Astrocyte (in vitro differentiated cells and primary cell): Measurements from ENCODE around the gene WNT9B. TPM values are rescaled to one million over a fixed set of nuclear protein-coding genes. Genes with fewer than 3 reads are reported as not detected.

Source experiments
- DNase-seq: peaks from one replicate; pipeline ENCODE4 v3.0.0-alpha.2; 2010; ENCODE audit warnings: low read depth
- FAIRE-seq: peaks from 2 replicates; lab custom pipeline; 2011; peaks lifted over from hg19 to GRCh38; lab: Jason Lieb, UNC
- H2AFZ ChIP-seq: 2 replicates; pipeline ENCODE4 v1.6.0; 2012; ENCODE audit warnings: low read depth, low read length, inconsistent platforms
- H3K27ac ChIP-seq: 2 replicates; pipeline ENCODE4 v1.5.1; 2011; ENCODE audit warnings: low read depth, low read length, inconsistent platforms
- H3K27me3 ChIP-seq: 2 replicates; pipeline ENCODE4 v1.6.0; 2011; ENCODE audit warnings: low read length, inconsistent platforms; ENCODE audit not compliant: insufficient read depth
- H3K36me3 ChIP-seq: 2 replicates; pipeline ENCODE4 v1.5.1; 2011; ENCODE audit warnings: low read length, inconsistent platforms; ENCODE audit not compliant: insufficient read depth
- H3K4me1 ChIP-seq: 2 replicates; pipeline ENCODE4 v1.5.1; 2011; ENCODE audit warnings: low read length, inconsistent platforms; ENCODE audit not compliant: insufficient read depth
- H3K4me2 ChIP-seq: 2 replicates; pipeline ENCODE4 v1.6.0; 2012; ENCODE audit warnings: low read length, inconsistent platforms
- H3K4me3 ChIP-seq: 2 replicates; pipeline ENCODE4 v1.5.1; 2011; ENCODE audit warnings: low read depth, mild to moderate bottlenecking, low read length, inconsistent platforms; ENCODE audit not compliant: insufficient read depth
- H3K79me2 ChIP-seq: 2 replicates; pipeline ENCODE4 v1.6.0; 2012; ENCODE audit warnings: mild to moderate bottlenecking, low read length, inconsistent platforms; ENCODE audit not compliant: insufficient read depth
- H3K9ac ChIP-seq: 2 replicates; pipeline ENCODE4 v1.6.0; 2012; ENCODE audit warnings: mild to moderate bottlenecking, low read length, inconsistent platforms
- H3K9me3 ChIP-seq: 2 replicates; pipeline ENCODE4 v1.5.1; 2012; ENCODE audit warnings: low read depth, mild to moderate bottlenecking, low read length, inconsistent platforms; ENCODE audit not compliant: insufficient read depth
- H4K20me1 ChIP-seq: 2 replicates; pipeline ENCODE4 v1.6.0; 2012; ENCODE audit warnings: low read length, inconsistent platforms; ENCODE audit not compliant: insufficient read depth
- H3K27ac Mint-ChIP-seq: one replicate; pipeline ENCODE4 v1.8.0; 2021; ENCODE audit warnings: mild to moderate bottlenecking, mixed read lengths; ENCODE audit not compliant: unreplicated experiment
- H3K27me3 Mint-ChIP-seq: one replicate; pipeline ENCODE4 v1.8.0; 2021; ENCODE audit warnings: low read depth, mixed read lengths; ENCODE audit not compliant: unreplicated experiment
- H3K36me3 Mint-ChIP-seq: one replicate; pipeline ENCODE4 v1.8.0; 2021; ENCODE audit warnings: low read depth, mixed read lengths; ENCODE audit not compliant: unreplicated experiment
- H3K4me1 Mint-ChIP-seq: one replicate; pipeline ENCODE4 v1.8.0; 2021; ENCODE audit warnings: low read depth, mixed read lengths; ENCODE audit not compliant: unreplicated experiment
- H3K4me3 Mint-ChIP-seq: one replicate; pipeline ENCODE4 v1.8.0; 2021; ENCODE audit warnings: mild to moderate bottlenecking, moderate library complexity, mixed read lengths; ENCODE audit not compliant: unreplicated experiment
- H3K9me3 Mint-ChIP-seq: one replicate; pipeline ENCODE4 v1.8.0; 2021; ENCODE audit warnings: mild to moderate bottlenecking, mixed read lengths; ENCODE audit not compliant: unreplicated experiment
- EZH2 ChIP-seq: IDR thresholded peaks from 2 replicates; pipeline ENCODE4 v1.6.1; 2012; ENCODE audit warnings: mild to moderate bottlenecking, low read length, inconsistent platforms; ENCODE audit not compliant: insufficient read depth
- total RNA-seq: library from RNA; stranded (reverse); gene quantifications from 2 replicates; pipeline ENCODE4 v1.2.1, GENCODE V29; 2021
- TF ChIP-seq, protein P1 (sequence below): IDR thresholded peaks from 2 replicates; pipeline ENCODE4 v1.5.1; 2011; ENCODE audit warnings: low read depth, mild to moderate bottlenecking, inconsistent platforms, low read length, moderate library complexity; ENCODE audit not compliant: insufficient read depth

Gene WNT9B
- total RNA-seq, 1 donor from 2014 or later, result 0.48 TPM

DNA sequence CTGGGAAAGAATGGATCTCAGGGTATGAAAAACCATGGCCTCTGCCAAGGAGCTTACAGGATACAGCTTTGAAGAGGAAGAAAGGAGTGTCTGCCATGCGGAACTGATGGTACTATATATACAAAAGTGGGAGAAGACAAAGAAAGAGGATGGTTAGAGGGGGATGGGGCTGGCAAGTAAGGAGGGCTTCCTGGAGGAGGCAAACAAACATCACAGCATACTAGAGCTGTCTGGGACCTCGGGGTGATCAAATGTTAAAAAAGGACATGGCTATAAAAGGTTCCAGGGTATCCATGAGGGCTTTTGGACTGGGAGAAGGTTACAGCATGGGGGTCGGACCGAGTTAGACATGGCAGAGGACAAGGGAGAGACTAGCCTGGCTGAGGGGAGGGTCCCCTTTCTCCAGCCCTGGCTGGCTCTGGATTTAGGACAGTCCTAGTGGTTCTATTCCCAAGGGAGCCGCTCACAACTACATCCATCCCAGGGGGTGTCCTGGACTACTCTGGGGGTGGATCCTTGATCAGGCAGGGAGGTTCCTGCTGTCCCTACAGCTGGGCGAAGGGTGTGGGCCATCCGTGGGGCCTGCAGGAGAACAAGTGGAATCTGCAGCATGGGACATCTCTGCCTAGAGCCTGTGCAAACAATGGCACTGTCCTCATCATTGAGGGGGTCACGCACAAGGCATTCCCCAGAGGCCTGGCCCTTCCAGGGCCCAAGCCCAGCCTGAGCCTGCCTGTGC, 12.2 kb downstream of the WNT9B start:
- Histone ChIP-seq H2AFZ (no peak overlapping the region), H3K36me3 (no peaks in the 10 kb centered on the region), H3K27ac (no peak overlapping the region), H3K4me2 (no peak overlapping the region), H3K4me1 (no peaks in the 10 kb centered on the region), H4K20me1 (no peaks in the 10 kb centered on the region), H3K27me3 (no peaks in the 10 kb centered on the region), H3K4me3 (no peak overlapping the region), H3K9me3 (no peaks in the 10 kb centered on the region), H3K9ac (no peak overlapping the region), H3K79me2 (no peaks in the 10 kb centered on the region)
- FAIRE-seq (no peak), DNase-seq (no peak)
- Mint-ChIP-seq H3K27ac (no peak overlapping the region), H3K4me1 (peaks cover 10% of the 10 kb centered on the region), H3K4me3 (no peak overlapping the region), H3K27me3 (no peaks in the 10 kb centered on the region), H3K36me3 (peaks cover 2% of the 10 kb centered on the region), H3K9me3 (no peaks in the 10 kb centered on the region)
- TF ChIP-seq EZH2, result no peak
- TF ChIP-seq, protein P1, sequence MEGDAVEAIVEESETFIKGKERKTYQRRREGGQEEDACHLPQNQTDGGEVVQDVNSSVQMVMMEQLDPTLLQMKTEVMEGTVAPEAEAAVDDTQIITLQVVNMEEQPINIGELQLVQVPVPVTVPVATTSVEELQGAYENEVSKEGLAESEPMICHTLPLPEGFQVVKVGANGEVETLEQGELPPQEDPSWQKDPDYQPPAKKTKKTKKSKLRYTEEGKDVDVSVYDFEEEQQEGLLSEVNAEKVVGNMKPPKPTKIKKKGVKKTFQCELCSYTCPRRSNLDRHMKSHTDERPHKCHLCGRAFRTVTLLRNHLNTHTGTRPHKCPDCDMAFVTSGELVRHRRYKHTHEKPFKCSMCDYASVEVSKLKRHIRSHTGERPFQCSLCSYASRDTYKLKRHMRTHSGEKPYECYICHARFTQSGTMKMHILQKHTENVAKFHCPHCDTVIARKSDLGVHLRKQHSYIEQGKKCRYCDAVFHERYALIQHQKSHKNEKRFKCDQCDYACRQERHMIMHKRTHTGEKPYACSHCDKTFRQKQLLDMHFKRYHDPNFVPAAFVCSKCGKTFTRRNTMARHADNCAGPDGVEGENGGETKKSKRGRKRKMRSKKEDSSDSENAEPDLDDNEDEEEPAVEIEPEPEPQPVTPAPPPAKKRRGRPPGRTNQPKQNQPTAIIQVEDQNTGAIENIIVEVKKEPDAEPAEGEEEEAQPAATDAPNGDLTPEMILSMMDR, result no peak

DNA sequence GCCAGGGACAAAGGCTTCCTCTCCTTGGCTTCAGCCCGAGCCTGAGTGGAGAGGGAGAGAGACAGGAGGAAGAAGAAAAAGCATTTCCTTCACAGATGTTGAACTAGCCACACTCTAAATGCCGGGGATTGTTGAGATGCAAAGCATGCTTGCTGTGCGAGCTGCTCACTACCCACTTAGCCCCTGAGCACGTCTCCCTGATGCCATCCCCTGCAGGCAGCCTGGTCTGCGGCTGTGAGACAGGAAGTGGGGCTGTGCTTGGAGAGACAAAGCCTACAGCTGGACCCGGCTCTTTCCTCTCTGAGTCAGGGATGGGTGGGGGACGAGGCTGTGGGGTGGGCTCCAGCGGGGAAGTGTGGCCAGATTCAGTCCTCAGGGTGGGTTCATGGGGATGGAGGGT, 13.7 kb downstream of the WNT9B start:
- no peak for TF ChIP-seq EZH2
- TF ChIP-seq, protein P1, result no peak
- peak overlapping the region; percentile 41 for H2AFZ ChIP-seq

DNA sequence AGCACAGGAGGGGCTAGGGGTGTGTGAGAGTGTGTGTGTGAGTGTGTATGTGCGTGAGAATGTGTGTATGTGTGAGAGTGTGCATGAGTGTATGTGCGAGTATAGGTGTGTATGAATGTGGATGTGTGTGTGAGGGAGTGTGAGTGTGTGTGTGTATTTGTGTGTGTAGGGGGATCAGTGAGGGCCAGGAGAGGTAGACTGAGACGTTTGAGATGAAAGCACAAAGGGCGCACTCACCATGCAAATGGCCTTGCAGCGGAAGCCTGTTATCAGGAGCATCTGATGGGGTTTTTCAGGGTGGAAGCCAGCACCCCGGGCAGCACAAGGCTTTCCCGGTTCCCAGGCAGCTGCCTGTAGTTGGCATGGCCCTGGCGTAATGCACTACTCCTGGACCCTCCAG, 14.9 kb downstream of the WNT9B start:
- DNase-seq (no peak), FAIRE-seq (no peak)
- Histone ChIP-seq H3K27me3 (no peaks in the 10 kb centered on the region), H3K36me3 (no peaks in the 10 kb centered on the region), H3K79me2 (no peaks in the 10 kb centered on the region), H2AFZ (no peak overlapping the region), H3K9ac (no peak overlapping the region), H4K20me1 (no peaks in the 10 kb centered on the region), H3K9me3 (no peaks in the 10 kb centered on the region), H3K4me1 (no peaks in the 10 kb centered on the region), H3K4me3 (no peak overlapping the region), H3K4me2 (no peak overlapping the region), H3K27ac (no peak overlapping the region)
- Mint-ChIP-seq H3K9me3 (no peaks in the 10 kb centered on the region), H3K36me3 (peaks cover 2% of the 10 kb centered on the region), H3K4me3 (no peak overlapping the region), H3K27ac (no peak overlapping the region), H3K27me3 (peaks cover 7% of the 10 kb centered on the region), H3K4me1 (peaks cover 10% of the 10 kb centered on the region)
- TF ChIP-seq EZH2, result no peak
- TF ChIP-seq, protein P1, result no peak

More for the DNA sequence above, 13.7 kb downstream of the WNT9B start:
- H3K9me3 ChIP-seq, result no peaks in the 10 kb centered on the region
- FAIRE-seq, result no peak
- no peak overlapping the region for H3K4me3 Mint-ChIP-seq
- H3K27ac Mint-ChIP-seq, result peak overlapping the region; percentile 72
- peaks cover 2% of the 10 kb centered on the region for H3K36me3 Mint-ChIP-seq
- no peaks in the 10 kb centered on the region for H3K4me1 ChIP-seq
- no peaks in the 10 kb centered on the region for H3K27me3 ChIP-seq
- H3K4me3 ChIP-seq, result no peak overlapping the region
- H3K27me3 Mint-ChIP-seq, result no peaks in the 10 kb centered on the region
- DNase-seq, result peak; percentile 52
- peak overlapping the region; percentile 6 for H3K4me2 ChIP-seq
- H3K27ac ChIP-seq, result no peak overlapping the region
- peaks cover 10% of the 10 kb centered on the region for H3K4me1 Mint-ChIP-seq
- no peaks in the 10 kb centered on the region for H3K36me3 ChIP-seq
- H3K9ac ChIP-seq, result no peak overlapping the region
- H4K20me1 ChIP-seq, result no peaks in the 10 kb centered on the region
- no peaks in the 10 kb centered on the region for H3K79me2 ChIP-seq
- H3K9me3 Mint-ChIP-seq, result no peaks in the 10 kb centered on the region
